Motor neuron (in vitro differentiated cells): ENCODE measurements around the gene SPAST. TPM values are rescaled to one million over a fixed set of nuclear protein-coding genes. Genes with fewer than 3 reads are reported as not detected.
A peak's percentile ranks its signal among the peaks of the same experiment; 100 is the strongest.
"Not testable (repeated sequence)": the region's sequence is repeated elsewhere in the genome, so short reads cannot be mapped to it uniquely, and the experiment has no call there.

ENCODE experiments used
- ATAC-seq, 8 experiments: fragments of 200-7000 bp; cut with Tn5 transposase; replicated peaks in 6 of 8; 2 replicates each; pipeline ENCODE4 v1.8.0; 2021; ENCODE audit warnings: mild to moderate bottlenecking in 8 of 8, moderate library complexity in 8 of 8
- H3K27ac ChIP-seq, 2 donors: fragments of 250-450 bp; sonication (Bioruptor Pico); 2 replicates each; pipeline ENCODE4 v1.9.0; 2021; ENCODE audit warnings: antibody characterized with exemption in 2 of 2, mild to moderate bottlenecking in 2 of 2, moderate library complexity in 1 of 2
- H3K4me1 ChIP-seq, 2 donors: fragments of 250-450 bp; sonication (Bioruptor Pico); replicated peaks in 1 of 2; 2 replicates each; pipeline ENCODE4 v1.6.1; 2021; ENCODE audit warnings: antibody characterized with exemption in 2 of 2, mild to moderate bottlenecking in 2 of 2, moderate library complexity in 1 of 2
- H3K4me3 ChIP-seq, 5 donors: fragments of 250-450 bp; sonication (Bioruptor Pico); 2 replicates each; pipeline ENCODE4 v1.9.0; 2021; ENCODE audit warnings: antibody characterized with exemption in 5 of 5, mild to moderate bottlenecking in 5 of 5, moderate library complexity in 4 of 5
- WGBS, 10 experiments: fragments of 450-650 bp; shearing (Covaris generic); methylation state at CpG; one replicate each; pipeline ENCODE4 v1.0.0; 2022; 5-methylcytosine and 5-hydroxymethylcytosine counted together
- in situ Hi-C, 9 experiments: fragments of 400-800 bp; cut with MboI; loops; one replicate each; pipeline ENCODE4 v1.15.0; 2021; ENCODE audit warnings: low sequenced_read_pairs in 9 of 9, low pct_unique_long_range_greater_than_20kb in 2 of 9; ENCODE audit not compliant: unreplicated experiment in 9 of 9
- total RNA-seq, 8 experiments: library from RNA; unstranded; fragments of 300-600 nt; gene quantifications; 2 replicates each; pipeline versions ENCODE4 v1.2.3 to v1.2.4, GENCODE V29; 2022

The SPAST gene
- total RNA-seq, 8 experiments from 2014 or later, result 14.2 to 51.8 (median 40.7) TPM

GRCh38 chr2:32136097-32136496 lies 72.7 kb downstream of the SPAST start:
- Histone ChIP-seq H3K4me1 (no peaks in the 10 kb centered on the region), H3K4me3 (no peak overlapping the region), H3K27ac (no peak overlapping the region)
- in situ Hi-C loops, result no loop called here
- WGBS, 10 experiments, result 79 to 100% (median 94%) methylated on average over 1 to 4 of the region's 4 CpGs
- no peak for ATAC-seq

GRCh38 chr2:32151544-32151943 lies 88.2 kb downstream of the SPAST start:
- H3K4me1 ChIP-seq, H3K27ac ChIP-seq, in situ Hi-C loops, ATAC-seq, H3K4me3 ChIP-seq: not testable (repeated sequence)
- 87 to 100% (median 96%) methylated on average over 2 to 10 of the region's 14 CpGs; no CpG with 5 or more reads in 4 of the 10 experiments for WGBS, 10 experiments

GRCh38 chr2:32159678-32160077 lies 96.3 kb downstream of the SPAST start:
- ATAC-seq, result no peak
- in situ Hi-C loops, result no loop called here
- Histone ChIP-seq H3K4me1 (peaks cover 0 to 1% of the 10 kb centered on the region in 2 donors), H3K27ac (no peak overlapping the region), H3K4me3 (no peak overlapping the region)
- 77 to 100% (median 90%) methylated on average over 2 of the region's 2 CpGs; no CpG with 5 or more reads in 1 of the 10 experiments for WGBS, 10 experiments

- Histone ChIP-seq H3K4me1 (peaks cover 0 to 3% of the 10 kb centered on the region in 2 donors), H3K4me3 (no peak overlapping the region), H3K27ac (no peak overlapping the region)
- in situ Hi-C loops, result no loop called here
- ATAC-seq, result no peak
- WGBS, 10 experiments, result 40 to 100% (median 45%) methylated on average over 1 to 2 of the region's 2 CpGs; no CpG with 5 or more reads in 4 of the 10 experiments
These were observed 97.9 kb downstream of the SPAST start for GRCh38 chr2:32161296-32161695.

- peak overlapping the region in 1 of 5 donors; percentile 89 for H3K4me3 ChIP-seq
- in situ Hi-C loops, H3K27ac ChIP-seq, ATAC-seq, H3K4me1 ChIP-seq: not testable (repeated sequence)
- WGBS, 10 experiments, result 40 to 100% (median 85%) methylated on average over 1 to 9 of the region's 10 CpGs; no CpG with 5 or more reads in 3 of the 10 experiments
These were observed 100.9 kb downstream of the SPAST start for GRCh38 chr2:32164254-32164653.

- peak in 7 of 8 experiments; percentile 3 to 37 (median 17) for ATAC-seq
- H3K27ac ChIP-seq, result peak overlapping the region; percentile 11 to 94
- H3K4me3 ChIP-seq, result peak overlapping the region; percentile 75 to 89 (median 82)
- in situ Hi-C loops, H3K4me1 ChIP-seq: not testable (repeated sequence)
- 0 to 15% (median 4%) methylated on average over 5 to 13 of the region's 13 CpGs for WGBS, 10 experiments
These were observed 101.6 kb downstream of the SPAST start for GRCh38 chr2:32165027-32165347.

GRCh38 chr2:32166115-32166574 lies 102.8 kb downstream of the SPAST start:
- H3K4me3 ChIP-seq, result peak overlapping the region; percentile 75 to 89 (median 82)
- no peak for ATAC-seq
- peaks cover 2 to 9% of the 10 kb centered on the region in 2 donors for H3K4me1 ChIP-seq
- WGBS, 10 experiments, result 0 to 13% (median 2%) methylated on average over 1 to 11 of the region's 11 CpGs
- in situ Hi-C loops, result no loop called here
- peak overlapping the region; percentile 76 to 94 for H3K27ac ChIP-seq

- H3K4me3 ChIP-seq, result no peak overlapping the region
- 57 to 100% (median 91%) methylated on average over 1 to 2 of the region's 2 CpGs; no CpG with 5 or more reads in 2 of the 10 experiments for WGBS, 10 experiments
These were observed 105.2 kb downstream of the SPAST start for GRCh38 chr2:32168513-32168912.

GRCh38 chr2:32172870-32173269 lies 109.5 kb downstream of the SPAST start:
- WGBS, 10 experiments, result 83 to 100% (median 92%) methylated on average over 1 to 2 of the region's 2 CpGs
- H3K4me3 ChIP-seq, result no peak overlapping the region
- H3K4me1 ChIP-seq, result no peaks in the 10 kb centered on the region
- no peak overlapping the region for H3K27ac ChIP-seq
- in situ Hi-C loops, result no loop called here
- peak in 3 of 8 experiments; percentile 17 to 76 (median 39) for ATAC-seq

More at GRCh38 chr2:32168513-32168912, 105.2 kb downstream of the SPAST start:
- H3K4me1 ChIP-seq, result peaks cover 2 to 9% of the 10 kb centered on the region in 2 donors
- no peak for ATAC-seq
- in situ Hi-C loops, result no loop called here
- no peak overlapping the region for H3K27ac ChIP-seq

- no peak for ATAC-seq
- Histone ChIP-seq H3K27ac (no peak overlapping the region), H3K4me3 (no peak overlapping the region), H3K4me1 (no peaks in the 10 kb centered on the region)
- WGBS, 10 experiments, result 83 to 100% (median 100%) methylated on average over 1 to 5 of the region's 6 CpGs; no CpG with 5 or more reads in 3 of the 10 experiments
- in situ Hi-C loops, result no loop called here
These were observed 119.3 kb downstream of the SPAST start for GRCh38 chr2:32182667-32183066.

- in situ Hi-C loops, result no loop called here
- no peak overlapping the region for H3K4me3 ChIP-seq
- 67 to 100% (median 96%) methylated on average over 1 to 6 of the region's 6 CpGs; no CpG with 5 or more reads in 1 of the 10 experiments for WGBS, 10 experiments
- H3K4me1 ChIP-seq, result no peaks in the 10 kb centered on the region
- no peak for ATAC-seq
- no peak overlapping the region for H3K27ac ChIP-seq
These were observed 125.7 kb downstream of the SPAST start for GRCh38 chr2:32189011-32189410.

- no peak overlapping the region for H3K4me3 ChIP-seq
- ATAC-seq, result no peak
- no peaks in the 10 kb centered on the region for H3K4me1 ChIP-seq
- in situ Hi-C loops, result no loop called here
- H3K27ac ChIP-seq, result no peak overlapping the region
- 33 to 100% (median 100%) methylated on average over 1 of the region's 1 CpG; no CpG with 5 or more reads in 3 of the 10 experiments for WGBS, 10 experiments
These were observed 129.1 kb downstream of the SPAST start for GRCh38 chr2:32192418-32192817.

GRCh38 chr2:32200814-32201213 lies 137.5 kb downstream of the SPAST start:
- in situ Hi-C loops, result no loop called here
- no peak overlapping the region for H3K4me3 ChIP-seq
- no peak overlapping the region for H3K27ac ChIP-seq
- WGBS, 10 experiments, result 67 to 100% (median 92%) methylated on average over 1 of the region's 1 CpG; no CpG with 5 or more reads in 4 of the 10 experiments
- ATAC-seq, result peak in 1 of 8 experiments; percentile 17
- H3K4me1 ChIP-seq, result no peaks in the 10 kb centered on the region

GRCh38 chr2:32203428-32203827 lies 140.1 kb downstream of the SPAST start:
- ATAC-seq, H3K4me3 ChIP-seq, H3K27ac ChIP-seq, H3K4me1 ChIP-seq, in situ Hi-C loops: not testable (repeated sequence)
- 58 to 100% (median 100%) methylated on average over 1 to 3 of the region's 3 CpGs; no CpG with 5 or more reads in 2 of the 10 experiments for WGBS, 10 experiments
